KMS-11 (cell line): ENCODE measurements around the gene PSEN2.
"Not testable (repeated sequence)": the region's sequence is repeated elsewhere in the genome, so short reads cannot be mapped to it uniquely, and the experiment has no call there.

Experiments
- H2AFZ ChIP-seq: fragments of 200-600 bp; sonication (generic); 2 replicates; pipeline ENCODE4 v1.6.1; 2016; ENCODE audit warnings: antibody characterized with exemption, mixed run types, low read depth
- H3K27ac ChIP-seq: fragments of 200-600 bp; sonication (generic); 2 replicates; pipeline ENCODE4 v1.6.1; 2016; ENCODE audit warnings: mild to moderate bottlenecking, mixed run types
- H3K27me3 ChIP-seq: fragments of 200-600 bp; sonication (generic); 2 replicates; pipeline ENCODE4 v1.6.1; 2017; ENCODE audit warnings: mild to moderate bottlenecking, low read depth, mixed run types, moderate library complexity; ENCODE audit not compliant: insufficient read depth
- H3K36me3 ChIP-seq: fragments of 200-600 bp; sonication (generic); 2 replicates; pipeline ENCODE4 v1.6.1; 2017; ENCODE audit warnings: mild to moderate bottlenecking, mixed run types; ENCODE audit not compliant: insufficient read depth
- H3K4me1 ChIP-seq: fragments of 200-600 bp; sonication (generic); 2 replicates; pipeline ENCODE4 v1.6.1; 2016; ENCODE audit warnings: mild to moderate bottlenecking, low read depth, mixed run types; ENCODE audit not compliant: poor library complexity, severe bottlenecking
- H3K4me2 ChIP-seq: fragments of 200-600 bp; sonication (generic); 2 replicates; pipeline ENCODE4 v1.7.0; 2016; ENCODE audit warnings: mild to moderate bottlenecking, mixed run types
- H3K4me3 ChIP-seq: fragments of 200-600 bp; sonication (generic); IDR thresholded peaks from 2 replicates; pipeline ENCODE4 v1.6.1; 2017; ENCODE audit warnings: low read depth, low read length, mixed read lengths; ENCODE audit not compliant: insufficient read depth
- H3K79me2 ChIP-seq: fragments of 200-600 bp; sonication (generic); 2 replicates; pipeline ENCODE4 v1.6.1; 2016; ENCODE audit warnings: low read depth, mixed run types; ENCODE audit not compliant: insufficient read depth
- H3K9ac ChIP-seq: fragments of 200-600 bp; sonication (generic); 2 replicates; pipeline ENCODE4 v1.6.1; 2016; ENCODE audit warnings: mild to moderate bottlenecking, mixed run types
- H4K20me1 ChIP-seq: fragments of 200-600 bp; sonication (generic); 2 replicates; pipeline ENCODE4 v1.6.1; 2016; ENCODE audit warnings: mild to moderate bottlenecking, mixed run types; ENCODE audit not compliant: insufficient read depth
- CTCF ChIP-seq: fragments of 200-600 bp; sonication (generic); conservative IDR thresholded peaks from 2 replicates; pipeline ENCODE4 v1.6.1; 2017; ENCODE audit warnings: low read depth, mild to moderate bottlenecking, antibody characterized with exemption, low read length, moderate library complexity, mixed read lengths

PSEN2 gene

DNA sequence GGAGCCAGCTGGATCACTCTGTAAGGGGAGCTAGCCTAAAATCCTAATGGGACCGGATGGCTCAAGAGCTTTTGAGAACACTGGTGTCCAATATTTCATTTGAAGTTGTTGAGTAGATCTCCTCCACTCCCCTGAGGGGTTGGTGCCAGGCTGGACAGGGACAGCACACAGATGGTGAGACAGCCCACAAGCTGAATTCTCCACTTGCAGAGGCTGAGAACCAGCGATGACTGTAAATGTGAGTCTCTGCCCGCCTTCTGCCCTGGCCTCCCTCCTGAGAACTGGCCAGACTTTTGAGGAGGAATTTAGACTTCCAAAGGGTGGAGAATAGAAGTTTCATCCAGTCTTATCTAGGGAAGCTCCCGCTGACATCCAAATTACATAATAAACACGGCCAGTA is 49.2 kb downstream of the PSEN2 start:
- peaks cover 4% of the 10 kb centered on the region for H3K4me1 ChIP-seq
- H3K4me3 ChIP-seq, result no peak overlapping the region
- no peak overlapping the region for H2AFZ ChIP-seq
- H3K4me2 ChIP-seq, result no peak overlapping the region
- H4K20me1 ChIP-seq, result no peaks in the 10 kb centered on the region
- no peaks in the 10 kb centered on the region for H3K79me2 ChIP-seq
- no peak overlapping the region for H3K27ac ChIP-seq
- no peaks in the 10 kb centered on the region for H3K36me3 ChIP-seq
- TF ChIP-seq CTCF, result no peak
- H3K9ac ChIP-seq, result no peak overlapping the region
- H3K27me3 ChIP-seq, result no peaks in the 10 kb centered on the region

- Histone ChIP-seq H3K27me3 (no peaks in the 10 kb centered on the region), H3K4me3 (no peak overlapping the region), H3K4me1 (peaks cover 4% of the 10 kb centered on the region), H3K9ac (no peak overlapping the region), H4K20me1 (no peaks in the 10 kb centered on the region), H3K27ac (no peak overlapping the region), H3K79me2 (no peaks in the 10 kb centered on the region), H2AFZ (no peak overlapping the region), H3K36me3 (no peaks in the 10 kb centered on the region), H3K4me2 (no peak overlapping the region)
- no peak for TF ChIP-seq CTCF
Observed at GRCh38 chr1:226919995-226920394, 49.6 kb downstream of the PSEN2 start.

GRCh38 chr1:226920446-226920894 is 50.1 kb downstream of the PSEN2 start:
- no peak overlapping the region for H3K4me2 ChIP-seq
- H3K36me3 ChIP-seq, result no peaks in the 10 kb centered on the region
- no peak overlapping the region for H3K27ac ChIP-seq
- no peaks in the 10 kb centered on the region for H3K27me3 ChIP-seq
- H2AFZ ChIP-seq, result no peak overlapping the region
- H3K4me1 ChIP-seq, result peaks cover 4% of the 10 kb centered on the region
- TF ChIP-seq CTCF, result no peak
- no peaks in the 10 kb centered on the region for H3K79me2 ChIP-seq
- no peak overlapping the region for H3K4me3 ChIP-seq
- H4K20me1 ChIP-seq, result no peaks in the 10 kb centered on the region
- no peak overlapping the region for H3K9ac ChIP-seq

GRCh38 chr1:226921504-226921903 is 51.1 kb downstream of the PSEN2 start:
- Histone ChIP-seq H3K9ac (no peak overlapping the region), H3K79me2 (no peaks in the 10 kb centered on the region), H3K27me3 (no peaks in the 10 kb centered on the region), H3K4me2 (no peak overlapping the region), H3K27ac (no peak overlapping the region), H3K4me1 (no peaks in the 10 kb centered on the region), H2AFZ (no peak overlapping the region), H4K20me1 (no peaks in the 10 kb centered on the region), H3K36me3 (no peaks in the 10 kb centered on the region), H3K4me3 (no peak overlapping the region)
- no peak for TF ChIP-seq CTCF

- H3K9ac ChIP-seq, H3K79me2 ChIP-seq, H3K4me2 ChIP-seq, H4K20me1 ChIP-seq, H3K4me3 ChIP-seq, H2AFZ ChIP-seq, H3K36me3 ChIP-seq, H3K27me3 ChIP-seq, H3K27ac ChIP-seq, H3K4me1 ChIP-seq: not testable (repeated sequence)
Observed at GRCh38 chr1:226929260-226930111, 59.1 kb downstream of the PSEN2 start.
